GM18519 (cell line): Measurements from ENCODE around the gene SLC28A2.
"Not testable (repeated sequence)": the region's sequence is repeated elsewhere in the genome, so short reads cannot be mapped to it uniquely, and the experiment has no call there.

Experiments used
- ATAC-seq: cut with Tn5 transposase; IDR thresholded peaks from one replicate; pipeline ENCODE4 v1.9.1; 2021; ENCODE audit warnings: mild to moderate bottlenecking, moderate library complexity; ENCODE audit not compliant: unreplicated experiment, low FRiP score

The SLC28A2 gene

DNA sequence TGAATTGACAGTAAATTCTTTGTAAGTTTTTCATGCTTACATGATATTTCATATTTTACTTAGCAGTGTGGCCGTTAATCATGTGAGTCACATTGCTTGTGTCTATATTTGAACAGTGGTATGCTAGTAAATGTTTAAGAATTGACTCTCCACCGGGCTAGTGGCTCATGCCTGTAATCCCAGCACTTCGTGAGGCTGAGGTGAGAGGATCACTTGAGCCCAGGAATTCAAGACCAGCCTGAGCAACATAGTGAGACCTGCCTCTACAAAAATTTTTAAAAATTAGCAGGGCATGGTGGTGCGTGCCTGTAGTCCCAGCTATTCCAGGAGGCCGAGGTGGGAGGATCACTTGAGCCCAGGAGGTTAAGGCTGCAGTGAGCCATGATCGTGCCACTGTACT is 2.8 kb downstream of the SLC28A2 start:
- ATAC-seq: not testable (repeated sequence)

DNA sequence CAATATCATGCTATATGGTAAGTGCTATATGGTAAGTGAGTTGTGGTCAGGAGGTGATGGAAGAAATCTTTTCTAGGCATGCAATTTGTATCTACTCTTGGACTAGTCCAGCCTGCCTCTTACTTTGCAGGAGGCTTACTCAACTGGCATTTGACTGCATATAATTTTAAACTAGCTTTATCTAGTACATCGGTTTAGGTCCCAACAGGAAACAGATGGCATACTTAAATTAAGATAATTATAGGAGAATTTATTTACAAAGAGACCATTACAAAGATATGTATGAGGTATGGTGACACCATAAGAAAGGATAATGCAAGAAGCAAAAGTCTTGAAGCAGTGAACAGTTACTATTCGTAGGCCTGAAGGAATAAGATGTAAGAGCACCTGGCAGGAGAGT is 7.8 kb downstream of the SLC28A2 start:
- ATAC-seq: no peak

DNA sequence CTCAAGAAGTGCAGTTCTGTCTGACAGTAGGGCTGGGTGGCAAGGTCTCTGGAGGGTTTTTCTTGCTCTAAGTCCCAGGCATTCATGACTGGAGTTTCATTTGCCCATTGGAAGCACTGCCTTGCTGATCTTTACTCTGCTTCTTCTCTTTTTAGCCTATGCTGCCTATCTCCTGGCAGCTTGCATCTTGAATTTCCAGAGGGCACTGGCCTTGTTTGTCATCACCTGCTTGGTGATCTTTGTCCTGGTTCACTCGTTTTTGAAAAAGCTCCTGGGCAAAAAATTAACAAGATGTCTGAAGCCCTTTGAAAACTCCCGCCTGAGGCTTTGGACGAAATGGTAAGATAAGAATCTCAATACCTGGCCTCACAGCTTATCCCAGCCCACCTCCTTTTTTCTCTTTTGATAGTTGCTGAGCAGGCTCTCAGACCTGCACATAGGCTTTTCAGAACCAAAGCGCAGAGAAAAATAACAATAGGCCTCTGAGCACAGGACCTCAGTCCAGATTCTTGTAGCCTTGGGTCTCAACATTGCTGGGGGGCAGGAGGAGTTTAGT is 10.9 kb downstream of the SLC28A2 start:
- ATAC-seq: no peak

DNA sequence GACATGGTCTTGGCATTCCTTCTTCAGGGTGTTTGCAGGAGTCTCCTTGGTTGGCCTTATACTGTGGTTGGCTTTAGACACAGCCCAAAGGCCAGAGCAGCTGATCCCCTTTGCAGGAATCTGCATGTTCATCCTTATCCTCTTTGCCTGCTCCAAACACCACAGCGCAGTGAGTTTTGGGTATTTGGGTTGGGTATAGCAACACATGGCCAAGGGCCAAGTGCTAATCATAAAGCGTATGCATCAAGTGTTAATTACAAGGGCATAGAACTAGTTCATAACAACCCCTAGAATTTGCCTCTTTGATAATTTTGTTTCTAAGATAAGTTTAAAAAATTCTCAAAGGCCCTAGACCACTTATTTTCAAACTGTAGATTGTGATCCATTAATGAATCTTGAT is 11.8 kb downstream of the SLC28A2 start:
- no peak for ATAC-seq

DNA sequence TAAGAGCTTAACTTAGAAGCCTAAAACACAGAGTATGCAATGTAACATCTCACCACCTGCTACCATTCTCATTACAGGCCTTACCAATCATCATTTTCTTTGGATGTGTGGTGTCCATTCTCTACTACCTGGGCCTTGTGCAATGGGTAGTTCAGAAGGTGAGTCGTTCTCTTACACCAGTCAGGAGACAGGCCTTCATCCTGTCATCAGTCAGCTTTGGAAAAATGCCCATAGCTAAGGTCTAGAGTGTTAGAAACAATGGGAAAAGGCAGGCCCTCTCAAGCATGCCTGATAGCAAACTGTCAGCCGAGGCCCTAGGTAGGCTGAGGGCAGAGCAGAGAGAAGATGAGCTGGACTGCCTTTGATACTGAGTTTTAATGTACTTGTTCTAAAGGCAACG is 13.5 kb downstream of the SLC28A2 start:
- no peak for ATAC-seq

DNA sequence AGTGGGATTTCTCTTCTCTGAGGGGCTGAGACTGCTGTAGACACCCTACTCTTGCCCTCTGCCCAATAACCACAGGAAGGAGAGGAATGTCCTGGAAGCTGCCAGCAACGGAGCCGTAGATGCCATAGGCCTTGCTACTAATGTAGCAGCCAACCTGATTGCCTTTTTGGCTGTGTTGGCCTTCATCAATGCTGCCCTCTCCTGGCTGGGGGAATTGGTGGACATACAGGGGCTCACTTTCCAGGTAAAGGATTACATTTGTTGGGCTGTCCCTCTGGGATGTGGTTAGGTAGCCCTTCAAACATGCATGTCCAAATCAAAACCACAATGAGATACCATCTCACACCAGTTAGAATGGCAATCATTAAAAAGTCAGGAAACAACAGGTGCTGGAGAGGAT is 16.1 kb downstream of the SLC28A2 start:
- no peak for ATAC-seq

DNA sequence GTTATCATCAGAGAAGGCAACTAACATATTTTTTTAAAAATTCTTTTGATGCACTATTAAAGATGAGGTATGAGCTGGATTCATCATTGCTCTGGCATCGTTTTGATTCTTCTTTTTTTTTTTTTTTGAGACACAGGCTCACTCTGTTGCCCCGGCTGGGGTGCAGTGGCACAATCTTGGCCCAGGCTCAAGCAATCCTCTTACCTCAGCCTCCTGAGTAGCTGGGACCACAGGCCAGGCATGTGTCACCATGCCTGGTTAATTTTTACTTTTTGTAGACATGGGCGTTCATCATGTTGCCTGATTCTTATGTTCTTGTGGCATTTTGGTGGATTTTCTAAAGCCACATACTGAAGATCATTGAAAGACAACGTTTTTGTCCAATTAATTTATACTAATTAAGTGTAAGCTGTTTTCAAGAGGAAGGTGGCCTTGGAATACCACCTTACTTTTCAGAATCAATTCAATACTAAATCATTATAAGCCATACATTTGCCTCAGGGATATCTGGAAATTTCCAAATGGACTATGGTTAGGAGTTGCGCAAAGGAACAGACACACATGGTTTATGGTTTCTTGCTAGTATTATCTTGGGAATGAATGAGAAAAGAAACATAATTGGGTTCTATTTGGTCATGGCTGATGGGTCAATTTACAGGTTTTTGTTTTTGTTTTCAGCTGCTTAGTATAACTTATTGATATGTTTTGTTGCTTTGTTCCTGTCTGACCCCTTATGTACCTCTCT is 22.8 kb downstream of the SLC28A2 start:
- no peak for ATAC-seq

DNA sequence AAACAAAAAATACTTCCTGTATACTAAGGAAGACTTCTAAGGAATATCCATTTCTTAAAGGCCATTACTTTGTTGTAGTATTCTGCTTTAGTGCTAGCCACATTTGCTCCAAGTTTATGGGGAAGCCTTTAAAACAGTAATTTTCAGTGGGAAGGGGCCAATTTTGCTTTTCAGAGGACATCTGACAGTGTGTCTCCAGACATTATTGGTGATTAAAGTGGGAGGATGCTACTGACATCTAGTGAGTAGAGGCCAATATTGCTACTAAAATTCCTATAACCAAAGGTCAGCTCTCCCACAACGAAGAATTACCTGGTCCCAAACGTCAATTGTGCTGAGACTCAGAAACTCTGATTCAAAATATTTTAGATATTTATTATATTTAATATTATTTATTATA is 24.8 kb downstream of the SLC28A2 start:
- ATAC-seq: no peak

DNA sequence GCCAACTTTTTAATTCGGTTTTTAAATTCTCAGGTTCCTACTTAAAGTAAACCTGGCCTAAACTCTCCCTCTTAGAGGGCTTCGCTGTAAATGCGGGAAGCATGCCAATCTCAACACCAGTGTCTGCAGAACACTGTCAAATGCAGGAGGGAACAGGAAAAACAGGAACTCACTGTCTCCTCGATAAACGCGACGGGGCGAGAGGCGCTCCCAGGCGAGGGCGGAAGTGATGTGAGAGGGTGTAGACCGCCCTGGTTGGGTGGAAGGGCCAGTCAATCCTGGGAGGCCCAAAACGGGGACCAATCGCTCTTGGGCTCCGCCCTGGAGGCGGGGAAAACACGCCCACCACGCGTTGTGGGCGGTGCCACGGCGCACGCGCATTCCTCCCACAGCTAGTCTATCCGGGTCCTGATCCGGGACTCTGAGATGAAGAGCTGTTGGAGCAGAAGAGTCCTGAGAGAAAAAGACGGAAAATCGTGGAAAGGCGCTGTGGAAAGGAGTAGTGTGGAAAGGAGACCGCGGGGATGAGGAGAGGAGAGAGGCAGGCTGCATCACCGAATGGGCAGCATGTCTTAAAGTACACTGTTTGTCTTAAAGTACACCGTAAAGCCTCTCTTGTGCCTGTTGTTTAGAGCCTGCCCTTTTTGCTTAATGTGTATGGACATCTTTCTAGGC is 27.1 kb downstream of the SLC28A2 start:
- ATAC-seq: peak; percentile 96

DNA sequence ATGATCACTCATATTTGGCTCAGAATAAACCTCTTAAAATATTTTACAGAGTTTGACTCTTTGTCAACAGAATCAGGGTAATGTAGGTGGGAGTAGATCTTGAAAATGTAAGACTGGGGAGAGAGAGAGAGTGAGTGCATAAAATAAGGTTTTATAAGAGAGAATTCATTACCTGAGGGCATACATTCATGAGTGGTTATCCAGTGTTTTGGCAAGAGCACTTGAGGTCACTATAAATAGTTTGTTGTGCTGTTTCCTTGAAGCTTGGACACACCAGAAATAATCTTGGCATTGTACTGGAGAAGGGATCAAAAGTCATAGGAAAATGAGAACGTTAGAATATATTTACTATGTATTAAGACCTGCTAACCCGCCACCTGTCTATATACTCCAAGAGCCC is 33.4 kb downstream of the SLC28A2 start:
- no peak for ATAC-seq

DNA sequence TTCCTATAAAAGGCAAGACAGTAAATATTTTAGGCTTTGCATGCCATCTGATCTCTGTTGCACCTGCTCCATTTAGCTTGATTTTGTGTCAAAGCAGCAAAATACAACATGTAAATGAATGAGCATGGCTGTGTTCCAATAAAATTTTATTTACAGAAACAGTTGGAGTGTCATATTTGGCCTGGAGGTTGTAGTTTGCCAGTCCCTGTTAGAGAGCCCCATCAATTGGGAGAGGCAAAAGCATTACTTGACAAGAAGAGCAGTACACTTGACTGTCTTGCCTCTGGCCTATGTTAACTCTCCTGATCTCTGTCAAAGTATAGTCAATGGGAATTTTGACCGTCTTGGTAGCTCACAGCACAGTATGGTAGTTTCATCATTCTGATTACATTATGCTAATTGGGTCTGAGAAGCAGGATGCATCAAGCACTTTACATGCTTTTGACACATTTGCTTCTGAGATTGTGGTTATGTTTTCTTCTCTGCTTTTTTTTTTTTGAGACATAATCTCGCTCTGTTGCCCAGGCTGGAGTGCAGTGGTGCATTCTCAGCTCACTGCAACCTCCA is 35.4 kb downstream of the SLC28A2 start:
- ATAC-seq: no peak

DNA sequence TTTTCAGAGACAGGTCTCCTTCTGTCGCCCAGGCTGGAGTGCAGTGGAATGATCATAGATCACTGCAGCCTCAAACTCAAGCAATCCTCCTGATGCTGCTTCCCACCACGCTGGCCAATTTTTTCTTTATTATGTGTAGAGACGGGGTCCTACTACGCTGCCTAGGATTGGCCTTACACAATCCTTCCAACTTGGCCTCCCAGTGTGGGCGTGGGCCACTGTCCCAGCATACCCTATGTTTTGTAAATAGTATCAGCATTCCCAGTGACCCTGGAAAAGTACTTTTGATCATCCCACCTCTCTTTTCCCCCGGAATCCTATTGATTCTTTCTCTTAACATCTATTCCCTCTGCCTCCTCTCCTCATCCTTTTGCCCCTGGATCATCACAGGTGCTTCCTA is 36.9 kb downstream of the SLC28A2 start:
- no peak for ATAC-seq

DNA sequence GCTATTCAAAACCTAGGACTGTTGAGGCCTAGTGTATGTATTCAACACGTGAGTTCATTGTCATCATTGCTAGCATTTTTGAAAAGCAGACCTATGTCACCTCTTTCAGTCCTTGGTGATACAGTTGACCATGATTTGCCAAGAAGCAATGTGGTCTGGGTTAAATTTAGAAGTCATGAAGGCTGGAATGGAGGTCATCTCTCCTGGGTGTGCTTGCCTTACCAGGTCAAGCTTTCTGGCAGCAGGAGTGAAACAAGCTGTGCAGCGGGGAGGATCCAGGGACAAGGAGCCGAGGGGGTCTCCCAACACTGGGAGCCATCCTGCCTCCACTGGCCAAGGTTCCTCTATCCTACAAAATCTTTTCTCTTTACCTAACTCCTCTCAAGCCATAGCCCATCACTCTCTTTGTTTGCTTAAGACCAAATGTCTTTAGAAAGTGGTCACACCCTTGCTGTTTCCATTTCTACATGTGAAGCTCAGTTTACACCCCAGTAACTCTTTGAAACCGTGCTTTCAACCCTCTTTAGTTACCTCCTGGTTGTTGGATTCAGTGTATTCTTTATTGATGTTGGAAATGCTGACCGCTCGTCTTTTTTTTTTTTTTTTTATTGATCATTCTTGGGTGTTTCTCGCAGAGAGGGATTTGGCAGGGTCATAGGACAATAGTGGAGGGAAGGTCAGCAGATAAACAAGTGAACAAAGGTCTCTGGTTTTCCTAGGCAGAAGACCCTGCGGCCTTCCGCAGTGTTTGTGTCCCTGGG is 40.0 kb downstream of the SLC28A2 start:
- no peak for ATAC-seq

DNA sequence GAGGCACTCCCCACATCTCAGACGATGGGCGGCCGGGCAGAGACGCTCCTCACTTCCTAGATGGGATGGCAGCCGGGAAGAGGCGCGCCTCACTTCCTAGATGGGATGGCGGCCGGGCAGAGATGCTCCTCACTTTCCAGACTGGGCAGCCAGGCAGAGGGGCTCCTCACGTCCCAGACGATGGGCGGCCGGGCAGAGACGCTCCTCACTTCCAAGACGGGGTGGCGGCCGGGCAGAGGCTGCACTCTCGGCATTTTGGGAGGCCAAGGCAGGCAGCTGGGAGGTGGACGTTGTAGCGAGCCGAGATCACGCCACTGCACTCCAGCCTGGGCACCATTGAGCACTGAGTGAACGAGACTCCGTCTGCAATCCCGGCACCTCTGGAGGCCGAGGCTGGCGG is 41.3 kb downstream of the SLC28A2 start:
- not testable (repeated sequence) for ATAC-seq

DNA sequence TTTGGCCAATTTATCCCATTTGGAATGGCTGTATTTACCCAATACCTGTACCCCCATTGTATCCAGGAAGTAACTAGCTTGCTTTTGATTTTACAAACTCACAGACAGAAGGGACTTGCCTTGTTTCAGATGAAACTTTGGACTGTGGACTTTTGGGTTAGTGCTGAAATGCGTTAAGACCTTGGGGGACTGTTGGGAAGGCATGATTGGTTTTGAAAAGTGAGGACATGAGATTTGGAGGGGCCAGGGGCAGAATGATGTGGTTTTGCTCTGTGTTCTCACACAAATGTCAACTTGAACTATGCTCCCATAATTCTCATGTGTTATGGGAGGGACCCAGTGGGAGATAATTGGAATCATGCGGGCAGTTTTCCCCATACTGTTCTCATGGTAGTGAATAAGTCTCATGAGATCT is 46.9 kb downstream of the SLC28A2 start:
- ATAC-seq: not testable (repeated sequence)

DNA sequence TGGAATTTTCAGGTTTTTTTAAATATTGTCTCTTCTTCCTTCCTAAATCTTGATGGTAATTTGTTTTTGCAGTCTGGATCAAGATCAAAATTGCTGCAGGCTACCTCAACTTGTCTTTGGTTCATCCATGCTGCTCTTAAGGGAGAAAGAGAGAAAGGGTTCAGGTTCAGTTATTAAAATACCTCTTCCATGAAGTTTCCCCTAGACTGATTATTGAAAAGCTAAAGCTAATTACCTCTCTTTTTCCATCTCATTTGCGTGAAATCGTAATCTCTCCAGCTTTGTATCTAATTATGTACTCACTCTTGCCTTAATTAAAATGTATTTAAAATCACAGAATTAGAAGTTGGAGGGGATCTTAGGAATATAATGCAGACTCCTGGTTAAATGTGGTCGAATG is 52.7 kb downstream of the SLC28A2 start:
- ATAC-seq: no peak

DNA sequence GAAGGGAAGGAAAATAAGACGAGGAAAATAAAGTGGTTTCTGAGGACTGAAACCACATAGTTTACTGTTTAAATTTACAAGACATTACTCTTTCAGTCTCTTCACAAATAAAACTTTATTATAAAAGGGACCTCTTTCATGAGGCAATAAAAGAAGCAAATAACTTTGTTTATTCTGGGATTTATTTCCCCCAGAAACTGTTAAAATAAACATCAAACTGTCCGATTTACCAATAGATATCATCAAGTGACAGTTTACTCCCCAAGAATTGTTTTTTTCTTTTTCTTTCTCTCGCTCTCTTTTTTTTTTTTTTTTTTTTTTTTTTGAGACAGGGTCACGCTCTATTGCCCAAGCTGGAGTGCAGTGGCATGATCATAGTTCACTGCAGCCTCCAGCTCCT is 54.1 kb downstream of the SLC28A2 start:
- no peak for ATAC-seq

DNA sequence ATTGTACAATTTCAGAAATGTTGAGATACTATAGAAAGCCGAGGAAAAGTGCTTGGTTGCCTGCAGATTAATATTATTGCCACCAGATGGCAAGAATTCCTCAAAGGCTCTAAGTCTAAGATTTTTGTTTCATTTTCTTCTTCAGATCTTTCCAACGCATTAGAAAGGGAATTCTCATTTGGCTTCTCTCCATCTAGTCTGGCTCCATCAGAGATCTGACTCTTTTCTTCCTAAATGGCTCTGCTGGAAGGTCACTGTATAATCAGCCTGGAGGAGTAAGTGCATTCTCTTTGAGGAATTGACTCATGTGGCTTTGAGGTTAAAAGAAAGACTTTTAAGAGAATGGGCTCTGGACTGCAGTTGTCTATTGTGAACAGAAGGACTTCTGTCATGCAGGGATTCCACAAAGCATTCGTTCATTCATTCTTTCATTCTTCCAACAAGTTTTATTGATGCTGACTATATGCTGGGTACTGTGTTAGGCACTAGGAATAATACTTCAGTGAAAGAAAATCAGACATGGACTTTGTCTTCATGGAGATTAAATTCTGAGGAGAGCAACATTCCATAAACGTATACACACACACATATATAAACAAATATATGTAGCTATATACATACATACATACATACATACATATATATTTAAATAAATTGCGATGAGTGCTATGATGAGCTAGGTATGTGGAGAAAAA is 55.3 kb downstream of the SLC28A2 start:
- no peak for ATAC-seq

DNA sequence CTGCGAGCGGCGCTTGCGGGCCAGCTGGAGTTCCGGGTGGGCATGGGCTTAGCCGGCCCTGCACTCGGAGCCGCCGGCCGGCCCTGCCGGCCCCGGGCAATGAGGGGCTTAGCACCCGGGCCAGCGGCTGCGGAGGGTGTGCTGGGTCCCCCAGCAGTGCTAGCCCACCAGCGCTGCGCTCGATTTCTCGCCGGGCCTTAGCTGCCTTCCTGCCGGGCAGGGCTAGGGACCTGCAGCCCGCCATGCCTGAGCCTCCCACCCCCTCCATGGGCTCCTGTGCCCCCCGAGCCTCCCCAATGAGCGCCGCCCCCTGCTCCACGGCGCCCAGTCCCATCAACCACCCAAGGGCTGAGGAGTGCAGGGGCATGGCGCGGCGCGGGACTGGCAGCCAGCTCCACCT is 62.1 kb downstream of the SLC28A2 start:
- ATAC-seq: not testable (repeated sequence)

DNA sequence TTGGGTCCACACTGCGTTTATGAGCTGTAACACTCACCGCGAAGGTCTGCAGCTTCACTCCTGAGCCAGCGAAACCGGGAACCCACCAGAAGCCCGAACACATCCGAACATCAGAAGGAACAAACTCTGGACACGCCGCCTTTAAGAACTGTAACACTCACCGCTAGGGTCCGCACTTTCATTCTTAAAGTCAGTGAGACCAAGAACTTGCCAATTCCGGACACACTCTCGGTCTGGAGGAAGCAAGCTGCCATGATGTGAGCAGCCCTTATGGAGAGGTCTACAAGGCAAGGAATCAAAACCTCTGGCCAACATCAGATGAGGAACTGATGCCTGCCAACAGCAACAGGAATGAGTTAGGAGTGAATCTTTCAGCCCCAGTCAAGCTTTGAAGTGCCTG is 62.9 kb downstream of the SLC28A2 start:
- no peak for ATAC-seq
